ENCODE results near the gene DNASE1L2. TPM values are rescaled to one million over a fixed set of nuclear protein-coding genes. Genes with fewer than 3 reads are reported as not detected.
A peak's percentile ranks its signal among the peaks of the same experiment; 100 is the strongest.

Gene DNASE1L2
- total and polyA plus RNA-seq, 2 of the 8 experiments (the other 6 are each of a cell fraction or from before 2014, with no cell fraction given), result 0.35 to 0.97 TPM

- ChIA-PET CTCF (ENCODE audit: partially characterized antibody) (no interaction called here), POLR2A (ENCODE audit: partially characterized antibody) (interaction anchor here (1.2 to 2.3 kb wide), 2 partner anchors 11 to 17 kb away, joined by 4 to 7 read pairs; no protein-coding TSS in a partner anchor)
- no peak overlapping the region for H4K5ac ChIP-seq (ENCODE audit: insufficient read length, low read depth, low read length)
- H3K4me1 ChIP-seq (replicated peaks in 1 of 4; ENCODE audit: control insufficient read depth in 3 of 4, insufficient read depth in 4 of 4, low read length in 3 of 4), result no peaks in the 10 kb centered on the region; a peak in 1 of 7 replicates
- H2BK120ac ChIP-seq (replicated peaks; ENCODE audit: low read depth, low read length), result no peak overlapping the region
- peak overlapping the region; percentile 35; the same call in 1 of the 2 replicates for H4K8ac ChIP-seq (ENCODE audit: extremely low read depth, insufficient read depth, low read length)
- H4K20me1 ChIP-seq (replicated peaks in 1 of 2; ENCODE audit: control insufficient read depth in 1 of 2, insufficient read depth in 2 of 2, low read length in 2 of 2), result no peaks in the 10 kb centered on the region
- no peaks in the 10 kb centered on the region for H3K79me2 ChIP-seq (ENCODE audit: control insufficient read depth in 1 of 2, insufficient read depth in 2 of 2, low read length in 2 of 2)
- H3K9me3 ChIP-seq (ENCODE audit: insufficient read depth in 2 of 2, low read depth in 1 of 2, low read length in 1 of 2), result no peaks in the 10 kb centered on the region
- no peak overlapping the region for H2BK12ac ChIP-seq (ENCODE audit: low read depth, low read length)
- H2BK15ac ChIP-seq (ENCODE audit: low read length), result no peak overlapping the region
- no peak overlapping the region for H3K4ac ChIP-seq (replicated peaks; ENCODE audit: insufficient read length, low read depth, low read length)
- TF ChIP-seq RXRA (IDR thresholded peaks at IDR 0.05; ENCODE audit: insufficient read depth, low read depth, low read length), result no peak
- TF ChIP-seq JUND (IDR thresholded peaks at IDR 0.05; ENCODE audit: low read length), result no peak
- no peak overlapping the region for H3K27ac ChIP-seq (ENCODE audit: low read depth, low read length)
- no peak overlapping the region for H4K91ac ChIP-seq (replicated peaks; ENCODE audit: insufficient read length, low read length)
- no peak for FAIRE-seq
- H3K79me1 ChIP-seq (ENCODE audit: low read depth, low read length), result no peaks in the 10 kb centered on the region
- no peak overlapping the region for H3K4me3 ChIP-seq (ENCODE audit: extremely low read depth in 1 of 4, insufficient read depth in 2 of 4, low read depth in 3 of 4, low read length in 4 of 4)
- H3K14ac ChIP-seq (ENCODE audit: insufficient read length), result no peak overlapping the region
- H3K36me3 ChIP-seq (ENCODE audit: control insufficient read depth in 2 of 4, insufficient read depth in 4 of 4, low read length in 3 of 4), result no peaks in the 10 kb centered on the region
- H2BK5ac ChIP-seq (ENCODE audit: low read depth, low read length), result no peak overlapping the region; the same call in 1 of the 2 replicates
- no peak overlapping the region for H3K18ac ChIP-seq (ENCODE audit: extremely low read depth, low read length)
- H2AK5ac ChIP-seq (ENCODE audit: low read depth, low read length), result no peak overlapping the region
- H3K56ac ChIP-seq (replicated peaks; ENCODE audit: insufficient read length, low read depth, low read length), result no peak overlapping the region
- H3K4me2 ChIP-seq (ENCODE audit: insufficient read depth in 1 of 2, low read depth in 2 of 2, low read length in 2 of 2), result no peak overlapping the region
- WGBS, 2 experiments (ENCODE audit: extremely low coverage in 1 of 2, insufficient coverage in 1 of 2, insufficient read length in 1 of 2, insufficient replicate concordance in 2 of 2, low coverage in 1 of 2, low lambda C conversion rate in 2 of 2, missing lambda C conversion rate in 1 of 2), result 77% methylated on average over 7 of the region's 13 CpGs; no CpG with 5 or more reads in 1 of the 2 experiments
- no peak overlapping the region for H3K23ac ChIP-seq (ENCODE audit: insufficient read length)
- H3K23me2 ChIP-seq (ENCODE audit: low read depth, low read length), result no peaks in the 10 kb centered on the region
- DNase-seq (ENCODE audit: low read depth in 1 of 2, low spot score in 2 of 2), result no peak
- H3K27me3 ChIP-seq (replicated peaks in 1 of 4; ENCODE audit: control insufficient read depth in 3 of 4, extremely low read depth in 1 of 4, insufficient read depth in 3 of 4, low read length in 3 of 4), result no peaks in the 10 kb centered on the region
- H2BK20ac ChIP-seq (ENCODE audit: low read length), result no peak overlapping the region
- no peak overlapping the region for H2AFZ ChIP-seq (ENCODE audit: low read length)
- H3K9ac ChIP-seq (replicated peaks in 1 of 4; ENCODE audit: extremely low read depth in 1 of 4, low read depth in 3 of 4, low read length in 3 of 4), result 0 out of 7 replicates have a peak overlapping the region, but pooled peaks of 1 of the 4 experiments have one; percentile 10
These were observed 49.5 kb downstream of the DNASE1L2 start for GRCh38 chr16:2285731-2286191.

All from H1 (cell line).